ENCODE measurements around the gene TOP2A. TPM values are rescaled to one million over a fixed set of nuclear protein-coding genes. Genes with fewer than 3 reads are reported as not detected.

The TOP2A gene
- total RNA-seq, 1 donor from 2014 or later, result 27.8 TPM

DNA sequence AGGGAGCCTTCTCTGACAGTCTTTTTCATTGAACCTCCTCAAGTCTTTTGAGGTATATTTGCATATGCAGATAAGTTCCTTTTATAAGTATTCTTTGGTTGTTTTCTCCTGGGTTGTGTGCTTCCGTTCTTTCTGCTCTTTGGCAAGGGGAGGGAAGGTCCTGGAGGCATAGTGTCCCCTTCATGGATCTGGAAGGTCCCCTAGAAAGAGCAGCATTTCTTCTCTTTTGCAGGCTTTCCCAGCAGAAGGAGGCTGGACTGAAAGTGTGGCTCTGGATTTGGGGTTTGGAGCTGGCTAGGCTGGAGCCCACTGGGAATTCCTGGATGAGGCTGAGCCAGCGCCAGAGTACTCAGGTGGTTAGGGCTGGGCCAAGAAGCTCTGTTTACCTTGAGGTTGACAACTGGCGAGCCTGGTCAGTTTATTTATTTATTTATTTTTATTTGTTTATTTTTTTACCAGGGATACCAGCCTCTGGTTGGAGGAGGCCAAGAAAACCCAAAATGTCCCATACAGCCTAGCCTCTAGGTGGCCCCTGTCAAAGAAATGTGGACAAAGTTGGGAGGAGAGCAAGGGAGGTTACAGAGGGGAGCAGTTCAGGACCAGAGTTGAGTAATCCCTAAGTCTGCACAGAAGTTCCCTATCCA, 5.4 kb upstream of the TOP2A start:
- Mint-ChIP-seq H3K4me1 (ENCODE audit: low read depth) (peaks cover 4% of the 10 kb centered on the region), H3K27me3 (ENCODE audit: low read depth) (no peaks in the 10 kb centered on the region), H3K27ac (ENCODE audit: unreplicated experiment) (no peak overlapping the region), H3K9me3 (ENCODE audit: low read depth) (no peaks in the 10 kb centered on the region), H3K4me3 (ENCODE audit: unreplicated experiment) (no peak overlapping the region), H3K36me3 (ENCODE audit: low read depth) (no peaks in the 10 kb centered on the region)
- TF ChIP-seq, protein P1, sequence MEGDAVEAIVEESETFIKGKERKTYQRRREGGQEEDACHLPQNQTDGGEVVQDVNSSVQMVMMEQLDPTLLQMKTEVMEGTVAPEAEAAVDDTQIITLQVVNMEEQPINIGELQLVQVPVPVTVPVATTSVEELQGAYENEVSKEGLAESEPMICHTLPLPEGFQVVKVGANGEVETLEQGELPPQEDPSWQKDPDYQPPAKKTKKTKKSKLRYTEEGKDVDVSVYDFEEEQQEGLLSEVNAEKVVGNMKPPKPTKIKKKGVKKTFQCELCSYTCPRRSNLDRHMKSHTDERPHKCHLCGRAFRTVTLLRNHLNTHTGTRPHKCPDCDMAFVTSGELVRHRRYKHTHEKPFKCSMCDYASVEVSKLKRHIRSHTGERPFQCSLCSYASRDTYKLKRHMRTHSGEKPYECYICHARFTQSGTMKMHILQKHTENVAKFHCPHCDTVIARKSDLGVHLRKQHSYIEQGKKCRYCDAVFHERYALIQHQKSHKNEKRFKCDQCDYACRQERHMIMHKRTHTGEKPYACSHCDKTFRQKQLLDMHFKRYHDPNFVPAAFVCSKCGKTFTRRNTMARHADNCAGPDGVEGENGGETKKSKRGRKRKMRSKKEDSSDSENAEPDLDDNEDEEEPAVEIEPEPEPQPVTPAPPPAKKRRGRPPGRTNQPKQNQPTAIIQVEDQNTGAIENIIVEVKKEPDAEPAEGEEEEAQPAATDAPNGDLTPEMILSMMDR (IDR thresholded peaks at IDR 0.05), result peak; percentile 37
- no peak for DNase-seq (ENCODE audit: low spot score)

DNA sequence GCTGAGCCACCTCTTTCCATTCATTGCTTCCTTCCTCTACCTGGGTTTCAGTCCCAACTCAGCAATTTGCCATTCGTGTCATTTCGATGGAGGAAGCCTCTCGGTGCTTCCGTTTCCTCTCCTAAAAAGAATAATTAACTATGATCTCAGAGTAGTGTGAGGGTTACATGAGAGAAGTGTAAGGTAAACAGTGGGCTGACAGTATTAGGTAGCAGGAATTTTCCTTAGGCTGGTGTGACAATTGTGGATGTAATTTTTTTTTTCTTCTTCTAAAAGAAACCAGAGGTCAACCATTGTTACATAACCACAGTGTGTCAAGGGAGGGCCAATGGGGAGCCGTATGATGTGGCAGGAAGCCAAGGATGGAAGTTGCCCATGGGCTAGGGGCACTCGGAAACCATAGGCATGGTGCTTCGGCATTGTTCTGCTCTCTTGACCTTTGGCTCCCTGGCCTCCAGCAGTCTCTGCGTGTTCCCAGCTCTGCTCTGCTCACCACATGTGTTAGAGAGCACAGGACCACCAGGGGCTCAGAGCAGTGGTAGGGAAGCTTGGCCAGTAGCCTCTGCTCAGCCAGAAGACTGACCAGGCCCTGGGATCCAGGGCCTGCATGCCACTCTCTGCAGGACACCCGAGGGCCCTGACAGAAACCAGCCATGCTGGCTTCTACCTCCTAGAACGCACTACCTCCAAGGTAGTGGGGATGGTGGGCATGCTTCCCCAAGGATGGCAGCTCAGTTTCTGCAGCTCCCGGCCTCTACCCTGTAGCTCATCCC, 2.0 kb upstream of the TOP2A start:
- TF ChIP-seq, protein P1 (IDR thresholded peaks at IDR 0.05), result no peak
- Mint-ChIP-seq H3K4me3 (ENCODE audit: unreplicated experiment) (no peak overlapping the region), H3K9me3 (ENCODE audit: low read depth) (no peaks in the 10 kb centered on the region), H3K27ac (ENCODE audit: unreplicated experiment) (no peak overlapping the region), H3K4me1 (ENCODE audit: low read depth) (peaks cover 24% of the 10 kb centered on the region), H3K27me3 (ENCODE audit: low read depth) (no peaks in the 10 kb centered on the region), H3K36me3 (ENCODE audit: low read depth) (no peaks in the 10 kb centered on the region)
- DNase-seq (ENCODE audit: low spot score), result no peak

DNA sequence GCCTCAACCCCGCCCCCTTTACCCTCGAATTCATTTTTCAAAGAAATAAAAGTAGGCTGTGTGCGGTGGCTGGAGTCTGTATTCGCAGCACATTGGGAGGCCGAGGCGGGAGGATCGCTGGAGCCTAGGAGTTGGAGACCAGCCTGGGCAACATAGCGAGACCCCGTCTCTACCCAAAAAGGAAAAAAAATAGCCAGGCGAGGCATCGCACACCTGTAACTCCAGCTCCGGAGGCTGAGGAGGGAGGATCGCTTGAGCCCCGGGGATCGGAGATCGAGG, 671 bp upstream of the TOP2A start:
- H3K27me3 Mint-ChIP-seq (ENCODE audit: low read depth), result no peaks in the 10 kb centered on the region
- DNase-seq (ENCODE audit: low spot score), result no peak
- H3K36me3 Mint-ChIP-seq (ENCODE audit: low read depth), result no peaks in the 10 kb centered on the region

DNA sequence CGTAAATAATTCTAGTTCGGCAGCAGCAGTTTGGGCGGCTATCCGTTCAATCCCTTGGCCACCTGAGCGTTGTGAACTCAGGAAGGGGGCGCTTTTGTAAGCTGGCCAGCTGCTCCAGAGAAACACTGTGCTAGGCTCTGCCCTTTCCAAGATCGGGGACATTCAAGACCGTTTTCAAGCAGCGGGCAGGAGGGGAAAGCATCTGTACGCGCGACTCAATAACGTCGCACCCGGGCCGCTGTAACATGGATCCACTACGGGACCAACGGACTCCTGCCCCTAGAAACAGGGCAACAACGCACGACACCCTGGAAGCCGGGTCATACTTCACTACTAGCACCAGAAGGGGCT, 463 bp downstream of the TOP2A start:
- no peak for DNase-seq (ENCODE audit: low spot score)
- TF ChIP-seq, protein P1 (IDR thresholded peaks at IDR 0.05), result peak; percentile 51
- Mint-ChIP-seq H3K36me3 (ENCODE audit: low read depth) (no peaks in the 10 kb centered on the region), H3K27me3 (ENCODE audit: low read depth) (no peaks in the 10 kb centered on the region), H3K9me3 (ENCODE audit: low read depth) (no peaks in the 10 kb centered on the region), H3K4me3 (ENCODE audit: unreplicated experiment) (peak overlapping the region; percentile 98), H3K4me1 (ENCODE audit: low read depth) (peaks cover 24% of the 10 kb centered on the region), H3K27ac (ENCODE audit: unreplicated experiment) (peak overlapping the region; percentile 92)

More for the DNA sequence above, 671 bp upstream of the TOP2A start:
- H3K4me1 Mint-ChIP-seq (ENCODE audit: low read depth), result peaks cover 24% of the 10 kb centered on the region
- peak overlapping the region; percentile 89 for H3K27ac Mint-ChIP-seq (ENCODE audit: unreplicated experiment)
- TF ChIP-seq, protein P1 (IDR thresholded peaks at IDR 0.05), result no peak
- no peaks in the 10 kb centered on the region for H3K9me3 Mint-ChIP-seq (ENCODE audit: low read depth)
- peak overlapping the region; percentile 98 for H3K4me3 Mint-ChIP-seq (ENCODE audit: unreplicated experiment)

DNA sequence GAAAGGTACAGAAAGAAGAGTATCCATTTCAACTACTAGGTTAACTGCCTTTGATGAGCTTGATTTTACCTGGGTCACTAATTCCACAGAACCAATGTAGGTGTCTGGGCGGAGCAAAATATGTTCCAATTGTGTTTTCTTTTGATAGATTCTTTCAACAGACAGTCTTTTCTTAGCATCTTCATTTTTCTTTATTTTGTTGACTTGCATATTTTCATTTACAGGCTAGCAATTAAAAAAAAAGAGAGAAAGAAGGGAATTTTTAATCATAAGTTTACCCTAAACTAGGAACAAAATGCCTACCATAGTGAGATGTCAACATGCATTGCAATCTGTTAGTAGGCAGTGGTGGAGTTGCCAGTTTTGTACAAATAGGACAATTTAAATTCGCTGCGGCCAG, 1.0 kb downstream of the TOP2A start:
- no peaks in the 10 kb centered on the region for H3K27me3 Mint-ChIP-seq (ENCODE audit: low read depth)
- H3K4me3 Mint-ChIP-seq (ENCODE audit: unreplicated experiment), result peak overlapping the region; percentile 98
- peak overlapping the region; percentile 12 for H3K27ac Mint-ChIP-seq (ENCODE audit: unreplicated experiment)
- TF ChIP-seq, protein P1 (IDR thresholded peaks at IDR 0.05), result no peak
- H3K36me3 Mint-ChIP-seq (ENCODE audit: low read depth), result no peaks in the 10 kb centered on the region
- no peak for DNase-seq (ENCODE audit: low spot score)
- peaks cover 24% of the 10 kb centered on the region for H3K4me1 Mint-ChIP-seq (ENCODE audit: low read depth)
- no peaks in the 10 kb centered on the region for H3K9me3 Mint-ChIP-seq (ENCODE audit: low read depth)

Measured in chondrocyte (in vitro differentiated cells).